Pancreas (tissue), 10 donors: ENCODE results near the gene NSMCE4A. TPM values are rescaled to one million over a fixed set of nuclear protein-coding genes. Genes with fewer than 3 reads are reported as not detected.
"Not testable (repeated sequence)": the region's sequence is repeated elsewhere in the genome, so short reads cannot be mapped to it uniquely, and the experiment has no call there.

Experiments used
- ATAC-seq, 4 donors: fragments of 200-7000 bp; cut with Tn5 transposase; one replicate each; pipeline versions ENCODE4 v1.8.0 to v1.9.1; 2020; ENCODE audit warnings: mild to moderate bottlenecking in 4 of 4, moderate library complexity in 4 of 4
- DNase-seq, 6 donors: peaks; one replicate each; pipeline ENCODE4 v3.0.0-alpha.2; 2020
- FAIRE-seq: peaks from 2 replicates; lab custom pipeline; 2012; peaks lifted over from hg19 to GRCh38; lab: Jason Lieb, UNC
- H3K27ac ChIP-seq, 4 donors: fragments of 200-600 bp; sonication (generic); 1 replicate in 3 of 4; 2 replicates in 1 of 4; pipeline versions ENCODE4 v1.5.0 to v1.8.0; 2020
- H3K27me3 ChIP-seq, 4 donors: fragments of 200-600 bp; one replicate each; pipeline ENCODE4 v1.8.0; 2021
- H3K36me3 ChIP-seq, 3 donors: fragments of 200-600 bp; sonication (generic) in 1 of 3; one replicate each; pipeline versions ENCODE4 v1.5.0 to v1.8.0; 2020 to 2021
- H3K4me1 ChIP-seq, 3 donors: fragments of 200-600 bp; one replicate each; pipeline ENCODE4 v1.8.0; 2021
- H3K4me3 ChIP-seq, 4 donors: fragments of 200-600 bp; sonication (generic) in 2 of 4; one replicate each; pipeline versions ENCODE4 v1.5.0 to v1.8.0; 2020 to 2021
- H3K9me3 ChIP-seq, 4 donors: fragments of 200-600 bp; one replicate each; pipeline ENCODE4 v1.8.0; 2021
- WGBS, 2 donors: extraction: QIAGEN DNeasy Blood & Tissue Kit; methylation state at CpG; one replicate each; pipeline ENCODE4 v1.1.7; 2013; 5-methylcytosine and 5-hydroxymethylcytosine counted together
- intact Hi-C, 3 donors: fragments of 100-400 bp; cut with DNase I; formaldehyde crosslinking; loops; one replicate each; pipeline versions ENCODE4 v1.11.1 to v1.14.2; 2022
- polyA plus RNA-seq, 2 donors: library from polyadenylated mRNA; stranded (reverse); fragments of 200-250 nt; gene quantifications; one replicate each; pipeline ENCODE4 v1.2.3, GENCODE V29; 2013
- total RNA-seq, 6 donors: library from RNA; stranded (reverse); fragmentation: NEBNext Ultra II Directional in 4 of 6; extraction: Animal tissue kit (Norgen Biotek cat#: 25700) in 4 of 6; gene quantifications; one replicate each; pipeline versions ENCODE4 v1.2.1 to v1.2.4, GENCODE V29; 2021 to 2023
- TF ChIP-seq, protein P1 (sequence below), 4 donors: fragments of 200-600 bp; sonication (generic) in 3 of 4; IDR thresholded peaks; one replicate each; pipeline versions ENCODE4 v1.5.0 to v1.8.0; 2021; ENCODE audit warnings: antibody characterized with exemption in 4 of 4
- donor health status: healthy with polysubstance abuse.
- donor health status: DM: no; HTN: no; CAD: no; lungs with moderate emphysema.
- donor health status: DM: no; HTN: no; CAD: no.
- donor health status: control.
- donor health status: control.
- donor health status: Bipolar disorder and iron deficiency.
- donor health status: DM: yes; HTN: yes; CAD: no.
- donor health status: DM: no; HTN: no; CAD: no.
- donor health status: DM: no; HTN: no; CAD: no.
- donor health status: DM: yes; HTN: yes; CAD: no.

Gene NSMCE4A
- total and polyA plus RNA-seq, 8 donors = 15.5 to 87.0 (median 24.5) TPM

DNA sequence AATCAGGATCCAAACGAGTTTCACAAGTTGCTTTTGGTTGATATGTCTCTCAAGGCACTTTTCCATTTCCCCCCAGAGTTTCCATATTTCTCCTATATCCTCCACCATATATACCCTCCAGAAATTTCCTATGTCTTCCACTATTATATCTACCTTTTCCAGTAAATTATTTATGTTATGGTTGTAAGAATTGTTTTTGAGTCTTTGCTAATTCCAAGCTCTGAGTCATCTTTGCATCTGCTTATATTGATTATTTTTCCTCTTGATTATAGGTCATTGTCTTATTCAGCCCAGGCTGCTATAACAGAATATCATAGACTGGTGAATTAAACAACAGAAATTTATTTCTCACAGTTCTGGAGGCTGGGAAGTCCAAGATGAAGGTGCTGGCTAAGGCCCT is 26.7 kb upstream of the NSMCE4A start:
- Histone ChIP-seq H3K36me3 (no peaks in the 10 kb centered on the region), H3K27ac (no peak overlapping the region), H3K9me3 (no peaks in the 10 kb centered on the region), H3K4me3 (no peak overlapping the region), H3K27me3 (no peaks in the 10 kb centered on the region), H3K4me1 (no peaks in the 10 kb centered on the region)
- FAIRE-seq (no peak), DNase-seq (no peak), ATAC-seq (no peak)
- TF ChIP-seq, protein P1, sequence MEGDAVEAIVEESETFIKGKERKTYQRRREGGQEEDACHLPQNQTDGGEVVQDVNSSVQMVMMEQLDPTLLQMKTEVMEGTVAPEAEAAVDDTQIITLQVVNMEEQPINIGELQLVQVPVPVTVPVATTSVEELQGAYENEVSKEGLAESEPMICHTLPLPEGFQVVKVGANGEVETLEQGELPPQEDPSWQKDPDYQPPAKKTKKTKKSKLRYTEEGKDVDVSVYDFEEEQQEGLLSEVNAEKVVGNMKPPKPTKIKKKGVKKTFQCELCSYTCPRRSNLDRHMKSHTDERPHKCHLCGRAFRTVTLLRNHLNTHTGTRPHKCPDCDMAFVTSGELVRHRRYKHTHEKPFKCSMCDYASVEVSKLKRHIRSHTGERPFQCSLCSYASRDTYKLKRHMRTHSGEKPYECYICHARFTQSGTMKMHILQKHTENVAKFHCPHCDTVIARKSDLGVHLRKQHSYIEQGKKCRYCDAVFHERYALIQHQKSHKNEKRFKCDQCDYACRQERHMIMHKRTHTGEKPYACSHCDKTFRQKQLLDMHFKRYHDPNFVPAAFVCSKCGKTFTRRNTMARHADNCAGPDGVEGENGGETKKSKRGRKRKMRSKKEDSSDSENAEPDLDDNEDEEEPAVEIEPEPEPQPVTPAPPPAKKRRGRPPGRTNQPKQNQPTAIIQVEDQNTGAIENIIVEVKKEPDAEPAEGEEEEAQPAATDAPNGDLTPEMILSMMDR (IDR thresholded peaks at IDR 0.05) = no peak
- 58 to 68% methylated on average over 1 of the region's 1 CpG for WGBS, 2 donors
- intact Hi-C loops = no loop called here

DNA sequence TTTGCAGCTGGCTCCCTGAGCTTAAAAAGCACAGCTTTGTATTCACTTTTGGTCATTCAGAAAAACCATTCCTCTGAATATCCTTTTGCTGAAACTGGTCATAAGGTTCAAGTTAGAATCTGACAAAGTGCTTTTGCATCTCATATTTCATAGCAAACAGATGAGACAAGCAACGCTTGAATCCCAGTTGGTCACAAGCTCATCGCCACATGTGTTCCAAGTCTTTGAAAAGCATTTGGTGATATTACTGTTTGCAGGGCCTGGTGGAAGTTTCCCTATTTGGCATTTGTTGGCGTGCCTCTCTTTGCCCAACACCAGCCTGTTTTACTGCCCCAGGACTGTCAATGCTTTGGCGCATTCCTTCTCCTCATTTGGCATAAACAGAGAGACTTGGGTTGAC is 24.3 kb upstream of the NSMCE4A start:
- ATAC-seq (no peak), DNase-seq (no peak), FAIRE-seq (no peak)
- Histone ChIP-seq H3K27me3 (no peaks in the 10 kb centered on the region), H3K9me3 (no peaks in the 10 kb centered on the region), H3K36me3 (no peaks in the 10 kb centered on the region), H3K27ac (no peak overlapping the region), H3K4me3 (no peak overlapping the region), H3K4me1 (peaks cover 4 to 11% (median 8%) of the 10 kb centered on the region in 3 donors)
- WGBS, 2 donors = 96 to 98% methylated on average over 4 of the region's 4 CpGs
- intact Hi-C loops = no loop called here
- TF ChIP-seq, protein P1 (IDR thresholded peaks at IDR 0.05) = no peak

DNA sequence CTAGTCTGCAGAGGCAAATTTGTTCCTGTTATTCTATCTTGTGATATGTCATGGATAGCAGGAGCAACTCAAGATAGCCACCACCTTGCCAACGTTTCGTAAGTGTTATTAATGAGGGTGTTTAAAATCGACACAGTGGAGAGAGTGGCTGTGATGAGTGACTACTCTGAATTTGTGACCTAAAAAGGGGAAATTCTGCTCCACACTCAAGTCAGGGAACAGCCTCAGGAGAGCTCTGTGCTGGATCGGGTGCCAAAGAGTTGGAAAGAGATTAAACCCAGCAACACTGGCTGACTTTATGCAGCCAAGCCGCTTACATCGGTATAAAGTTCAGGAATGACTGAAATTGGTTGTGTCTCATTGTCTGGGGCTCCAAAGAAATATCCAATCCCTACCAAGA is 23.4 kb upstream of the NSMCE4A start:
- TF ChIP-seq, protein P1 (IDR thresholded peaks at IDR 0.05) = no peak
- FAIRE-seq (no peak), ATAC-seq (no peak), DNase-seq (no peak)
- Histone ChIP-seq H3K27ac (no peak overlapping the region), H3K27me3 (no peaks in the 10 kb centered on the region), H3K4me1 (peaks cover 12 to 19% (median 16%) of the 10 kb centered on the region in 3 donors), H3K36me3 (no peaks in the 10 kb centered on the region), H3K4me3 (no peak overlapping the region), H3K9me3 (no peaks in the 10 kb centered on the region)
- intact Hi-C loops = no loop called here
- WGBS, 2 donors = 47 to 65% methylated on average over 6 of the region's 6 CpGs

DNA sequence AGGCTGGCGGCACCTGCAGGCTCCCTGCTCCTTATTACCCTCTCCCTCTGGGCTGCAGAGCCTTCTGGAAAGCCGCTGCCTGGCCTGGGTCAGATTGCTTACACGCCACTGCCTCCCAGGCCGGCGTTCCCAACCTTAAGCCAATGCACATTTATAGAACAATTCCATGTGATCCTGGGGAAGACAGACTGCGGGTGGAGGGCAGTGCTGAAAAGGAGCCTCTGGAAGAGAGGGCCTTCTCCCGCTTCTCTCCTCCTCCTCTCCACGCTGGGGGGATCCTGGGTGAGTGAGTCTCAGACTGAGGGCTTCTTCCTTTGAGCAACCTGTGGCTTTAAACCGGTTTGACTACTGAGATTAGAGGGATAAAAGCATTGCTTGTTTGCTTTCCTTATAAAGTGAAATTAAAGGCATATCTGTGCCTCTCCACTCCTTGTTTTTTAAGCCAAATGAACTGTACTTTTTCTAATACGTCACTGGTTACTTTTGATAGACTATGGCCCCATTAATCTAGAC is 19.5 kb upstream of the NSMCE4A start:
- intact Hi-C loops = no loop called here
- peak; percentile 70 to 85 (median 80) for ATAC-seq

DNA sequence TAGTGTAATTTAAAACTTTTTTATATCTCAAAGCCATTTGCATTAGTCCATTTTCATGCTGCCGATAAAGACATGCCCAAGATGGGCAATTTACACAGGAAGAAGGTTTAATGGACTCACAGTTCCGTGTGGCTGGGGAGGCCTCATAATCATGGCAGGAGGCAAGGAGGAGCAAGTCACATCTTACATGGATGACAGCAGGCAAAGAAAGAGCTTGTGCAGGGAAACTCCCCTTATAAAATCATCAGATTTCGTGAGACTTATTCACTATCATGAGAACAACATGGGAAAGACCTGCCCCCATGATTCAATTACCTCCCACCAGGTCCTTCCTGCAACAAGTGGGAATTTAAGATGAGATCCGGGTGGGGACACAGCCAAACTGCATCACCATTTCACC is 16.7 kb upstream of the NSMCE4A start:
- H3K27me3 ChIP-seq, intact Hi-C loops, DNase-seq, H3K36me3 ChIP-seq, H3K4me3 ChIP-seq, ATAC-seq, H3K27ac ChIP-seq, FAIRE-seq, H3K9me3 ChIP-seq: not testable (repeated sequence)
- WGBS, 2 donors = 93 to 95% methylated on average over 4 of the region's 4 CpGs
- H3K4me1 ChIP-seq = peaks cover 16 to 29% (median 27%) of the 10 kb centered on the region in 3 donors

More for the DNA sequence above, 19.5 kb upstream of the NSMCE4A start:
- H3K4me1 ChIP-seq = peaks cover 16 to 29% (median 27%) of the 10 kb centered on the region in 3 donors
- H3K36me3 ChIP-seq = no peaks in the 10 kb centered on the region
- FAIRE-seq (no peak), DNase-seq (peak; percentile 47 to 79 (median 62))
- no peaks in the 10 kb centered on the region for H3K9me3 ChIP-seq
- peak overlapping the region in 2 of 4 donors; percentile 3 to 23 for H3K4me3 ChIP-seq
- H3K27me3 ChIP-seq = no peaks in the 10 kb centered on the region
- WGBS, 2 donors = 7 to 11% methylated on average over 10 of the region's 10 CpGs
- H3K27ac ChIP-seq = peak overlapping the region; percentile 79 to 91 (median 86)
- TF ChIP-seq, protein P1 (IDR thresholded peaks at IDR 0.05) = no peak
